C4-2B (cell line): ENCODE measurements around the gene PDCD11.

ENCODE experiments used
- ZFX ChIP-seq: fragments of 450-650 bp; IDR thresholded peaks from 2 replicates; pipeline ENCODE4 v1.6.1; 2017
- TF ChIP-seq, protein P1 (sequence below): fragments of 450-650 bp; conservative IDR thresholded peaks from 2 replicates; pipeline ENCODE4 v1.5.1; 2017; ENCODE audit warnings: mild to moderate bottlenecking

DNA sequence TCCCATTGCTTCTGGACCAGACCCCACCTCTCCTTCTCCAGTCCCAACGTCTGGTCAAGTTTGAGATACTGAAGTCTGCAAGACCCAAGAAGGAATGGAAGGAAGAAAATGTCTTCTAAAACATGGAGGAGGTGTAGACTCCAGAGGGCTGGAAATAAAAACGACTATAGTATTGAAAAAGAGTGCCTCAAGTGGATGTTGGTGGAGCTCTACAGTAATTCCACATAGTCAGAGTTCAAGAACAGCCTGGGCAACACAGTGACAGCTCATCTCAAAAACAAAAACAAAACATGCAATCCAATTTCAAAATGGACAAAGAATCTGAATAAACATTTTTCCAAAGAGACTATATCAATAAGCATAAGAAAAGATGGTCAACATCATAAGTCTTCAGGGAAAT lies 43.1 kb upstream of the PDCD11 start:
- TF ChIP-seq, protein P1, sequence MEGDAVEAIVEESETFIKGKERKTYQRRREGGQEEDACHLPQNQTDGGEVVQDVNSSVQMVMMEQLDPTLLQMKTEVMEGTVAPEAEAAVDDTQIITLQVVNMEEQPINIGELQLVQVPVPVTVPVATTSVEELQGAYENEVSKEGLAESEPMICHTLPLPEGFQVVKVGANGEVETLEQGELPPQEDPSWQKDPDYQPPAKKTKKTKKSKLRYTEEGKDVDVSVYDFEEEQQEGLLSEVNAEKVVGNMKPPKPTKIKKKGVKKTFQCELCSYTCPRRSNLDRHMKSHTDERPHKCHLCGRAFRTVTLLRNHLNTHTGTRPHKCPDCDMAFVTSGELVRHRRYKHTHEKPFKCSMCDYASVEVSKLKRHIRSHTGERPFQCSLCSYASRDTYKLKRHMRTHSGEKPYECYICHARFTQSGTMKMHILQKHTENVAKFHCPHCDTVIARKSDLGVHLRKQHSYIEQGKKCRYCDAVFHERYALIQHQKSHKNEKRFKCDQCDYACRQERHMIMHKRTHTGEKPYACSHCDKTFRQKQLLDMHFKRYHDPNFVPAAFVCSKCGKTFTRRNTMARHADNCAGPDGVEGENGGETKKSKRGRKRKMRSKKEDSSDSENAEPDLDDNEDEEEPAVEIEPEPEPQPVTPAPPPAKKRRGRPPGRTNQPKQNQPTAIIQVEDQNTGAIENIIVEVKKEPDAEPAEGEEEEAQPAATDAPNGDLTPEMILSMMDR = no peak; the same call in 1 of the 2 replicates
- TF ChIP-seq ZFX = no peak
